GM12801 (cell line): Measurements from ENCODE around the gene MYD88.

Experiments
- CTCF ChIP-seq: IDR thresholded peaks from one replicate; pipeline ENCODE4 v1.5.1; 2011; ENCODE audit warnings: control low read depth; ENCODE audit not compliant: insufficient read length; ENCODE audit errors: extremely low read depth

Gene MYD88

GRCh38 chr3:38137615-38138348 is 679 bp upstream of the MYD88 start:
- no peak for TF ChIP-seq CTCF

GRCh38 chr3:38139191-38139590 is 730 bp downstream of the MYD88 start:
- TF ChIP-seq CTCF, result no peak

DNA sequence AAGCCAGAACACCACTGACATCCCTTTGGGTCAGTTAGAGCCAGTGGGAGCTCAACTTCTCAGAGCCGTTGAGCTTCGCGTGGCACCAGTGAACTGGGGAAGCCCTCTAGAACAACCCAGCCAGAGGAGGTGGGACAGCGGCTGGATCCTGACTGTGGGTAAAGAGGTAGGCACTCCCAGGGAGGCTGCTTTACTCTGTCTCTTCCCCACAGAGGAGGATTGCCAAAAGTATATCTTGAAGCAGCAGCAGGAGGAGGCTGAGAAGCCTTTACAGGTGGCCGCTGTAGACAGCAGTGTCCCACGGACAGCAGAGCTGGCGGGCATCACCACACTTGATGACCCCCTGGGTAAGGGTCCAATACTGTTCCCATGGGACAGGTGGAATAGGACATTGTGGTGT is 1.2 kb downstream of the MYD88 start:
- no peak for TF ChIP-seq CTCF

DNA sequence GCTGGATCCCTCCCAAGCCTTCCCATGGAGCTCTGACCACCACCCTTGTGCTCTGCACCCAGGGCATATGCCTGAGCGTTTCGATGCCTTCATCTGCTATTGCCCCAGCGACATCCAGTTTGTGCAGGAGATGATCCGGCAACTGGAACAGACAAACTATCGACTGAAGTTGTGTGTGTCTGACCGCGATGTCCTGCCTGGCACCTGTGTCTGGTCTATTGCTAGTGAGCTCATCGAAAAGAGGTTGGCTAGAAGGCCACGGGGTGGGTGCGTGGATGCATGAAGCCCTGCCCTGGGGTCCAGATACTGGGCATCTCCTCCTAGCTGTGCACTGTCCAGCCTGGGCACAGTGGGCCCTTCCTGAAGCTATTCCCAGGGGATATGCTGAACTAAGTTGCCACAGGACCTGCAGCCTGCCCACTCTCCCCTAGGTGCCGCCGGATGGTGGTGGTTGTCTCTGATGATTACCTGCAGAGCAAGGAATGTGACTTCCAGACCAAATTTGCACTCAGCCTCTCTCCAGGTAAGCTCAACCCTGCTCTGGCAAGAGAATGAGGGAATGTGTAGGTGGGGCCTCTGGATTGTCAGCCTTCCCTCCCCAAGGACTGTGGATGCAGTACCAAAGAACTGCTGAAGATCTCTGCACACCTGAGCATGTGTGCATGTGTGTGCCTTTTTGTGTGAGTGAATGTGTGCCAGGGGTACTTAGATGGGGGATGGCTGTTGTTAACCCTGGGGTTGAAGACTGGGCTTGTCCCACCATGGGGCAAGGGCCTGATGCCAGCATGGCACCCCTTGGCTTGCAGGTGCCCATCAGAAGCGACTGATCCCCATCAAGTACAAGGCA is 2.1 kb downstream of the MYD88 start:
- TF ChIP-seq CTCF, result no peak

DNA sequence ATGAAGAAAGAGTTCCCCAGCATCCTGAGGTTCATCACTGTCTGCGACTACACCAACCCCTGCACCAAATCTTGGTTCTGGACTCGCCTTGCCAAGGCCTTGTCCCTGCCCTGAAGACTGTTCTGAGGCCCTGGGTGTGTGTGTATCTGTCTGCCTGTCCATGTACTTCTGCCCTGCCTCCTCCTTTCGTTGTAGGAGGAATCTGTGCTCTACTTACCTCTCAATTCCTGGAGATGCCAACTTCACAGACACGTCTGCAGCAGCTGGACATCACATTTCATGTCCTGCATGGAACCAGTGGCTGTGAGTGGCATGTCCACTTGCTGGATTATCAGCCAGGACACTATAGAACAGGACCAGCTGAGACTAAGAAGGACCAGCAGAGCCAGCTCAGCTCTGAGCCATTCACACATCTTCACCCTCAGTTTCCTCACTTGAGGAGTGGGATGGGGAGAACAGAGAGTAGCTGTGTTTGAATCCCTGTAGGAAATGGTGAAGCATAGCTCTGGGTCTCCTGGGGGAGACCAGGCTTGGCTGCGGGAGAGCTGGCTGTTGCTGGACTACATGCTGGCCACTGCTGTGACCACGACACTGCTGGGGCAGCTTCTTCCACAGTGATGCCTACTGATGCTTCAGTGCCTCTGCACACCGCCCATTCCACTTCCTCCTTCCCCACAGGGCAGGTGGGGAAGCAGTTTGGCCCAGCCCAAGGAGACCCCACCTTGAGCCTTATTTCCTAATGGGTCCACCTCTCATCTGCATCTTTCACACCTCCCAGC is 2.9 kb downstream of the MYD88 start:
- no peak for TF ChIP-seq CTCF

DNA sequence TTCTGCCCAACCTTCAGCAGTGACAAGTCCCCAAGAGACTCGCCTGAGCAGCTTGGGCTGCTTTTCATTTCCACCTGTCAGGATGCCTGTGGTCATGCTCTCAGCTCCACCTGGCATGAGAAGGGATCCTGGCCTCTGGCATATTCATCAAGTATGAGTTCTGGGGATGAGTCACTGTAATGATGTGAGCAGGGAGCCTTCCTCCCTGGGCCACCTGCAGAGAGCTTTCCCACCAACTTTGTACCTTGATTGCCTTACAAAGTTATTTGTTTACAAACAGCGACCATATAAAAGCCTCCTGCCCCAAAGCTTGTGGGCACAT is 3.5 kb downstream of the MYD88 start:
- TF ChIP-seq CTCF, result no peak

DNA sequence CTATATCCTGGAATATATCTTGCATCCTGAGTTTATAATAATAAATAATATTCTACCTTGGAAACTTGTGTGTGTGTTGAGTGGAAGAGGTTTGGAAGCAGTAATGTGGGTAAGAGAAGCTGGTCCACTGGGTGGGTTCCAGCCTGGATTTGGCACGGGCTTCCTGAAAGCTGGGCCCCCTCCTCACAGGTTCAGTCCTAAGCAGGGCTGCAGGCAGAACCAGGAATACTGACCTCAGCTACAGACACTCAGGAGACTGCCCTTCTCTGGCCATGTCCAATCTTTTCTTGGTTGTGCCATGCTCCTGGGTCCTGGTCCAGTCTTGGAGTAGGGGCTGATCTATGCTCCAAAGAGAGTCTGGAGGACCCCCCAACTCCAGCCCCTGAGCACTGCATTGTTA is 4.5 kb downstream of the MYD88 start:
- no peak for TF ChIP-seq CTCF
